GM19397 (cell line): ENCODE data around the gene OR2F1.

Source experiments
- ATAC-seq: cut with Tn5 transposase; IDR thresholded peaks from one replicate; pipeline ENCODE4 v1.9.1; 2021; ENCODE audit warnings: mild to moderate bottlenecking, moderate library complexity; ENCODE audit not compliant: unreplicated experiment

Gene OR2F1

GRCh38 chr7:143953421-143953820, 1.2 kb upstream of the OR2F1 start:
- ATAC-seq, result no peak

- no peak for ATAC-seq
Measured at GRCh38 chr7:143954135-143954534, 509 bp upstream of the OR2F1 start.

- ATAC-seq, result no peak
Measured at GRCh38 chr7:143958781-143959180, 4.1 kb downstream of the OR2F1 start.

- ATAC-seq, result no peak
Measured at GRCh38 chr7:143960813-143961610, 6.4 kb downstream of the OR2F1 start.

GRCh38 chr7:143965280-143965679, 10.6 kb downstream of the OR2F1 start:
- ATAC-seq, result no peak

- ATAC-seq, result no peak
Measured at GRCh38 chr7:143967398-143967797, 12.8 kb downstream of the OR2F1 start.

GRCh38 chr7:143973870-143974416, 19.3 kb downstream of the OR2F1 start:
- ATAC-seq, result no peak

- no peak for ATAC-seq
Measured at GRCh38 chr7:143974459-143974858, 19.8 kb downstream of the OR2F1 start.

GRCh38 chr7:143975617-143976016, 21.0 kb downstream of the OR2F1 start:
- no peak for ATAC-seq

GRCh38 chr7:143978585-143978984, 23.9 kb downstream of the OR2F1 start:
- ATAC-seq, result no peak

GRCh38 chr7:143979359-143979758, 24.7 kb downstream of the OR2F1 start:
- no peak for ATAC-seq

- no peak for ATAC-seq
Measured at GRCh38 chr7:143979998-143980397, 25.4 kb downstream of the OR2F1 start.

- ATAC-seq, result no peak
Measured at GRCh38 chr7:143980746-143981510, 26.3 kb downstream of the OR2F1 start.

GRCh38 chr7:143983960-143984359, 29.3 kb downstream of the OR2F1 start:
- ATAC-seq, result no peak

- ATAC-seq, result no peak
Measured at GRCh38 chr7:143987513-143987912, 32.9 kb downstream of the OR2F1 start.

- no peak for ATAC-seq
Measured at GRCh38 chr7:143988976-143989745, 34.5 kb downstream of the OR2F1 start.

GRCh38 chr7:143992670-143993069, 38.0 kb downstream of the OR2F1 start:
- no peak for ATAC-seq

- no peak for ATAC-seq
Measured at GRCh38 chr7:143993924-143994323, 39.3 kb downstream of the OR2F1 start.

- no peak for ATAC-seq
Measured at GRCh38 chr7:144000020-144000419, 45.4 kb downstream of the OR2F1 start, which contains the start of gene OR6B1. Gene OR6B1 (plus strand): TSS chr7:144000320. CDS start chr7:144003997, 3,677 bp downstream.

GRCh38 chr7:144001543-144001942, 46.9 kb downstream of the OR2F1 start:
- no peak for ATAC-seq

- ATAC-seq, result no peak
Measured at GRCh38 chr7:144004703-144005102, 50.1 kb downstream of the OR2F1 start.
